Neural cell (in vitro differentiated cells): ENCODE results near the gene TMEM26. TPM values are rescaled to one million over a fixed set of nuclear protein-coding genes. Genes with fewer than 3 reads are reported as not detected.

Source experiments
- H2AFZ ChIP-seq: fragments of 200-600, 300-800 bp; sonication (generic), shearing (Covaris generic); 2 replicates; pipeline ENCODE4 v1.6.0; 2014; ENCODE audit warnings: low read depth, mild to moderate bottlenecking, antibody characterized with exemption, low read length, moderate library complexity
- H3F3A ChIP-seq: fragments of 200-600 bp; shearing (Covaris generic); 2 replicates; pipeline ENCODE4 v1.6.1; 2016; ENCODE audit warnings: mild to moderate bottlenecking, moderate library complexity, mixed read lengths, antibody characterized with exemption, low read length; ENCODE audit not compliant: insufficient read depth, poor library complexity, severe bottlenecking
- H3K27ac ChIP-seq: fragments of 200-600, 300-800 bp; sonication (generic), shearing (Covaris generic); 2 replicates; pipeline ENCODE4 v1.5.1; 2014; ENCODE audit warnings: mild to moderate bottlenecking, low read length, moderate library complexity
- H3K27me3 ChIP-seq: fragments of 300-800, 200-600 bp; sonication (generic), shearing (Covaris generic); 2 replicates; pipeline ENCODE4 v1.6.0; 2014; ENCODE audit warnings: mild to moderate bottlenecking, low read depth, low read length, moderate library complexity; ENCODE audit not compliant: insufficient read depth
- H3K36me3 ChIP-seq: fragments of 300-800, 200-600 bp; sonication (generic), shearing (Covaris generic); 2 replicates; pipeline ENCODE4 v1.5.1; 2014; ENCODE audit warnings: mild to moderate bottlenecking, antibody characterized with exemption, low read length, moderate library complexity; ENCODE audit not compliant: insufficient read depth
- H3K4me2 ChIP-seq: fragments of 300-800, 200-600 bp; sonication (generic), shearing (Covaris generic); 2 replicates; pipeline ENCODE4 v1.6.0; 2014; ENCODE audit warnings: mild to moderate bottlenecking, low read length
- H3K4me3 ChIP-seq: fragments of 300-800, 200-600 bp; sonication (generic), shearing (Covaris generic); 2 replicates; pipeline ENCODE4 v1.5.1; 2014; ENCODE audit warnings: mild to moderate bottlenecking, low read length, moderate library complexity
- H3K79me2 ChIP-seq: fragments of 200-600 bp; shearing (Covaris generic); replicated peaks from 2 replicates; pipeline ENCODE4 v1.6.0; 2014; ENCODE audit warnings: mild to moderate bottlenecking, low read length, moderate library complexity; ENCODE audit not compliant: insufficient read depth
- H3K9ac ChIP-seq: fragments of 300-800, 200-600 bp; sonication (generic), shearing (Covaris generic); 2 replicates; pipeline ENCODE4 v1.6.1; 2016; ENCODE audit warnings: mild to moderate bottlenecking, low read length, mixed read lengths
- H3K9me2 ChIP-seq: fragments of 200-600 bp; shearing (Covaris generic); 2 replicates; pipeline ENCODE4 v1.6.1; 2016; ENCODE audit warnings: mild to moderate bottlenecking, low read length, mixed read lengths; ENCODE audit not compliant: insufficient read depth
- H3K9me3 ChIP-seq: fragments of 200-600, 300-800 bp; sonication (generic), shearing (Covaris generic); 2 replicates; pipeline ENCODE4 v1.6.1; 2016; ENCODE audit warnings: mild to moderate bottlenecking, mixed run types, low read length, moderate library complexity, mixed read lengths
- H4K20me1 ChIP-seq: fragments of 200-600 bp; shearing (Covaris generic); 2 replicates; pipeline ENCODE4 v1.6.1; 2016; ENCODE audit warnings: mild to moderate bottlenecking, mixed run types; ENCODE audit not compliant: insufficient read depth
- EP300 ChIP-seq: fragments of 450-650 bp; conservative IDR thresholded peaks from 2 replicates; pipeline ENCODE4 v1.6.1; 2014; ENCODE audit warnings: antibody characterized with exemption, mild to moderate bottlenecking, moderate library complexity; ENCODE audit not compliant: poor library complexity, severe bottlenecking
- EZH2 ChIP-seq: fragments of 200-600, 300-800 bp; shearing (Covaris generic), sonication (generic); IDR thresholded peaks from 2 replicates; pipeline ENCODE4 v1.6.1; 2014; ENCODE audit warnings: antibody characterized with exemption, low read length, borderline replicate concordance, mild to moderate bottlenecking; ENCODE audit not compliant: insufficient read depth, poor library complexity, severe bottlenecking
- MXI1 ChIP-seq: fragments of 450-650 bp; conservative IDR thresholded peaks from 2 replicates; pipeline ENCODE4 v1.6.1; 2014; ENCODE audit warnings: antibody characterized with exemption, mild to moderate bottlenecking; ENCODE audit not compliant: poor library complexity, severe bottlenecking
- POLR2AphosphoS5 ChIP-seq: IDR thresholded peaks from 2 replicates; pipeline ENCODE4 v1.6.1; 2012
- RAD21 ChIP-seq: fragments of 450-650 bp; conservative IDR thresholded peaks from 2 replicates; pipeline ENCODE4 v1.6.1; 2014; ENCODE audit warnings: antibody characterized with exemption, mild to moderate bottlenecking, moderate library complexity
- SMC3 ChIP-seq: fragments of 450-650 bp; conservative IDR thresholded peaks from 2 replicates; pipeline ENCODE4 v1.6.1; 2014; ENCODE audit warnings: antibody characterized with exemption, mild to moderate bottlenecking, moderate library complexity; ENCODE audit not compliant: poor library complexity
- TAF1 ChIP-seq: IDR thresholded peaks from 2 replicates; pipeline ENCODE4 v1.6.1; 2012; ENCODE audit warnings: low read depth
- polyA plus RNA-seq: library from polyadenylated mRNA; depleted of rRNA; stranded (reverse); fragments of >200 nt; gene quantifications from 2 replicates; pipeline ENCODE4 v1.2.3, GENCODE V29; 2014
- TF ChIP-seq, protein P1 (sequence below): fragments of 450-650 bp; IDR thresholded peaks from 2 replicates; pipeline ENCODE4 v1.5.1; 2014; ENCODE audit warnings: antibody characterized with exemption, mild to moderate bottlenecking, moderate library complexity; ENCODE audit not compliant: poor library complexity, severe bottlenecking
- TF ChIP-seq, protein P2 (sequence below): IDR thresholded peaks from 2 replicates; pipeline ENCODE4 v1.6.1; 2012; ENCODE audit warnings: borderline replicate concordance

Gene TMEM26
- polyA plus RNA-seq, 1 donor from 2014 or later: not detected

- Histone ChIP-seq H3K36me3 (no peaks in the 10 kb centered on the region), H3K4me2 (no peak overlapping the region), H3K9me3 (no peaks in the 10 kb centered on the region), H3K4me3 (no peak overlapping the region), H2AFZ (no peak overlapping the region), H3K27ac (no peak overlapping the region), H3K9me2 (no peaks in the 10 kb centered on the region), H3K79me2 (no peaks in the 10 kb centered on the region), H3K9ac (no peak overlapping the region), H4K20me1 (no peaks in the 10 kb centered on the region), H3K27me3 (no peaks in the 10 kb centered on the region), H3F3A (no peaks in the 10 kb centered on the region)
- TF ChIP-seq MXI1: no peak
- no peak for TF ChIP-seq TAF1
- no peak for TF ChIP-seq POLR2AphosphoS5
- TF ChIP-seq EP300: no peak
- TF ChIP-seq, protein P1, sequence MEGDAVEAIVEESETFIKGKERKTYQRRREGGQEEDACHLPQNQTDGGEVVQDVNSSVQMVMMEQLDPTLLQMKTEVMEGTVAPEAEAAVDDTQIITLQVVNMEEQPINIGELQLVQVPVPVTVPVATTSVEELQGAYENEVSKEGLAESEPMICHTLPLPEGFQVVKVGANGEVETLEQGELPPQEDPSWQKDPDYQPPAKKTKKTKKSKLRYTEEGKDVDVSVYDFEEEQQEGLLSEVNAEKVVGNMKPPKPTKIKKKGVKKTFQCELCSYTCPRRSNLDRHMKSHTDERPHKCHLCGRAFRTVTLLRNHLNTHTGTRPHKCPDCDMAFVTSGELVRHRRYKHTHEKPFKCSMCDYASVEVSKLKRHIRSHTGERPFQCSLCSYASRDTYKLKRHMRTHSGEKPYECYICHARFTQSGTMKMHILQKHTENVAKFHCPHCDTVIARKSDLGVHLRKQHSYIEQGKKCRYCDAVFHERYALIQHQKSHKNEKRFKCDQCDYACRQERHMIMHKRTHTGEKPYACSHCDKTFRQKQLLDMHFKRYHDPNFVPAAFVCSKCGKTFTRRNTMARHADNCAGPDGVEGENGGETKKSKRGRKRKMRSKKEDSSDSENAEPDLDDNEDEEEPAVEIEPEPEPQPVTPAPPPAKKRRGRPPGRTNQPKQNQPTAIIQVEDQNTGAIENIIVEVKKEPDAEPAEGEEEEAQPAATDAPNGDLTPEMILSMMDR: no peak
- TF ChIP-seq, protein P2, sequence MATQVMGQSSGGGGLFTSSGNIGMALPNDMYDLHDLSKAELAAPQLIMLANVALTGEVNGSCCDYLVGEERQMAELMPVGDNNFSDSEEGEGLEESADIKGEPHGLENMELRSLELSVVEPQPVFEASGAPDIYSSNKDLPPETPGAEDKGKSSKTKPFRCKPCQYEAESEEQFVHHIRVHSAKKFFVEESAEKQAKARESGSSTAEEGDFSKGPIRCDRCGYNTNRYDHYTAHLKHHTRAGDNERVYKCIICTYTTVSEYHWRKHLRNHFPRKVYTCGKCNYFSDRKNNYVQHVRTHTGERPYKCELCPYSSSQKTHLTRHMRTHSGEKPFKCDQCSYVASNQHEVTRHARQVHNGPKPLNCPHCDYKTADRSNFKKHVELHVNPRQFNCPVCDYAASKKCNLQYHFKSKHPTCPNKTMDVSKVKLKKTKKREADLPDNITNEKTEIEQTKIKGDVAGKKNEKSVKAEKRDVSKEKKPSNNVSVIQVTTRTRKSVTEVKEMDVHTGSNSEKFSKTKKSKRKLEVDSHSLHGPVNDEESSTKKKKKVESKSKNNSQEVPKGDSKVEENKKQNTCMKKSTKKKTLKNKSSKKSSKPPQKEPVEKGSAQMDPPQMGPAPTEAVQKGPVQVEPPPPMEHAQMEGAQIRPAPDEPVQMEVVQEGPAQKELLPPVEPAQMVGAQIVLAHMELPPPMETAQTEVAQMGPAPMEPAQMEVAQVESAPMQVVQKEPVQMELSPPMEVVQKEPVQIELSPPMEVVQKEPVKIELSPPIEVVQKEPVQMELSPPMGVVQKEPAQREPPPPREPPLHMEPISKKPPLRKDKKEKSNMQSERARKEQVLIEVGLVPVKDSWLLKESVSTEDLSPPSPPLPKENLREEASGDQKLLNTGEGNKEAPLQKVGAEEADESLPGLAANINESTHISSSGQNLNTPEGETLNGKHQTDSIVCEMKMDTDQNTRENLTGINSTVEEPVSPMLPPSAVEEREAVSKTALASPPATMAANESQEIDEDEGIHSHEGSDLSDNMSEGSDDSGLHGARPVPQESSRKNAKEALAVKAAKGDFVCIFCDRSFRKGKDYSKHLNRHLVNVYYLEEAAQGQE: no peak
- TF ChIP-seq SMC3: no peak
- no peak for TF ChIP-seq RAD21
- no peak for TF ChIP-seq EZH2
Measured at GRCh38 chr10:61464461-61465170, 11.4 kb upstream of the TMEM26 start.

DNA sequence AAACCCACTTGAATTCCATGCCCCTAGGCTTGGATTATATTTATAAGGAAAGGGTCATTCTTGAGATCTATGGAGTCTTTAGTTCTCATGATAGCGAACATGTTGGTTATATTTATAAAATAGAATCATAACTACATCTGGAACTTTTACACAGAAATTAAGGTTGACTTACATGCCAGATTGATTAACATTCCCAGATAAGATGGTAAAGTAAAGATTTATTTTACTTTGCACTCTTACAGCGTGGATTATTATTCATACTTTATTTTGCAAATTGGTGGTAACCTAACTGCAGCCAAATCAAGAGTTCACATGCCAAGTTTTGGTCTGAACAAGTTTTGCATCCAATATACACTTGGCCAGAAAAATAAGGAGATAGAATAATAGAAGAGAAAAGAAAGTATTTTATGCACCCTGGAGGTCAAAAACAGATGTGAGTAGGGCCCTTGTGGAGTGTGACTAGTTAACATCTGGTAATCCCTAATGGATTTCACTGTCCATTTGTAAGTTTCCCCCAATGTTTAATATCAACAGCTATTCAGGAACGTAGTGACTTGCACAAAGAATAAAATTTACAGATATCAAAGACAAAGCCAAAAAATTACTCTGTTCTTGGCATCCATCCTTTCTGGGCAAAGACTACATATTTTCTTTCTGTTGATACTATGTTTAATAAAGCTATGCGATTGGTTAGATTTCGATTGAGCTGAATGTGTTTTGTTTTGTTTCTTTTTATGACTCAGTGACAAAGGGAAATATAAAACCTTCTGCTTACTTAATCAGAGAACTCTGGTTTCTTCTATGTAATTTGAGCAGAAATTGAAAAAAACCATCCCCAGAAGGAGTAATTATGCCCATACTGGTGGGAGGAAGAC lies 10.1 kb upstream of the TMEM26 start:
- no peaks in the 10 kb centered on the region for H4K20me1 ChIP-seq
- H3K9me3 ChIP-seq: no peaks in the 10 kb centered on the region
- H3K27me3 ChIP-seq: no peaks in the 10 kb centered on the region
- TF ChIP-seq, protein P1: no peak
- TF ChIP-seq MXI1 (no peak), POLR2AphosphoS5 (no peak), RAD21 (no peak), EP300 (no peak), SMC3 (no peak), TAF1 (no peak), EZH2 (no peak)
- TF ChIP-seq, protein P2: no peak
- H3K36me3 ChIP-seq: no peaks in the 10 kb centered on the region
- H3K9me2 ChIP-seq: no peaks in the 10 kb centered on the region
- H3K4me2 ChIP-seq: no peak overlapping the region
- no peak overlapping the region for H2AFZ ChIP-seq
- no peak overlapping the region for H3K27ac ChIP-seq
- H3K79me2 ChIP-seq: no peaks in the 10 kb centered on the region
- no peaks in the 10 kb centered on the region for H3F3A ChIP-seq
- H3K4me3 ChIP-seq: no peak overlapping the region
- H3K9ac ChIP-seq: no peak overlapping the region
